GM10266 (cell line): ENCODE data around the gene PFN2.

Source experiments
- DNase-seq: peaks from one replicate; pipeline ENCODE4 v3.0.0; 2012; ENCODE audit errors: extremely low spot score
- TF ChIP-seq, protein P1 (sequence below): IDR thresholded peaks from 2 replicates; pipeline ENCODE4 v1.5.1; 2012; ENCODE audit warnings: mild to moderate bottlenecking, low read depth; ENCODE audit not compliant: control insufficient read depth, insufficient read depth; ENCODE audit errors: missing control alignments

The PFN2 gene

DNA sequence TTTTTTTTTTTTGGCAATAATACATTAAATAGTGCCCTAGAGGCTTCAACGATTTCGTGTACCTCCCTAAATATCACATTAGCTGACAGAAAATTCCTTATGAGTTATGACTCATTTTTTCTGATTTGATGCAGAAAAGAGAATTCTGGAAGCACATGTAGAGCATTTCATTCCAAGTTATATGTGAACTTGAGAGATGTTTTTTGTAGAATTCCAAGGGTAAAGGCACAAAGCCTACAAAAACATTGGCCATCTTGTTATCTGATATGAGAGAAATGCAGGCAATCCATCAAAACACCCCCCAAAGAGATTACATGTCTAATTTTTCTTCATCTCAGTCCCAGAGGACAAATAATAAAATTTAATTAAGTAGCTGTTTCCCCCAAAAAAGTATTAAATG, 6.7 kb upstream of the PFN2 start:
- no peak for DNase-seq
- TF ChIP-seq, protein P1, sequence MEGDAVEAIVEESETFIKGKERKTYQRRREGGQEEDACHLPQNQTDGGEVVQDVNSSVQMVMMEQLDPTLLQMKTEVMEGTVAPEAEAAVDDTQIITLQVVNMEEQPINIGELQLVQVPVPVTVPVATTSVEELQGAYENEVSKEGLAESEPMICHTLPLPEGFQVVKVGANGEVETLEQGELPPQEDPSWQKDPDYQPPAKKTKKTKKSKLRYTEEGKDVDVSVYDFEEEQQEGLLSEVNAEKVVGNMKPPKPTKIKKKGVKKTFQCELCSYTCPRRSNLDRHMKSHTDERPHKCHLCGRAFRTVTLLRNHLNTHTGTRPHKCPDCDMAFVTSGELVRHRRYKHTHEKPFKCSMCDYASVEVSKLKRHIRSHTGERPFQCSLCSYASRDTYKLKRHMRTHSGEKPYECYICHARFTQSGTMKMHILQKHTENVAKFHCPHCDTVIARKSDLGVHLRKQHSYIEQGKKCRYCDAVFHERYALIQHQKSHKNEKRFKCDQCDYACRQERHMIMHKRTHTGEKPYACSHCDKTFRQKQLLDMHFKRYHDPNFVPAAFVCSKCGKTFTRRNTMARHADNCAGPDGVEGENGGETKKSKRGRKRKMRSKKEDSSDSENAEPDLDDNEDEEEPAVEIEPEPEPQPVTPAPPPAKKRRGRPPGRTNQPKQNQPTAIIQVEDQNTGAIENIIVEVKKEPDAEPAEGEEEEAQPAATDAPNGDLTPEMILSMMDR, result no peak

DNA sequence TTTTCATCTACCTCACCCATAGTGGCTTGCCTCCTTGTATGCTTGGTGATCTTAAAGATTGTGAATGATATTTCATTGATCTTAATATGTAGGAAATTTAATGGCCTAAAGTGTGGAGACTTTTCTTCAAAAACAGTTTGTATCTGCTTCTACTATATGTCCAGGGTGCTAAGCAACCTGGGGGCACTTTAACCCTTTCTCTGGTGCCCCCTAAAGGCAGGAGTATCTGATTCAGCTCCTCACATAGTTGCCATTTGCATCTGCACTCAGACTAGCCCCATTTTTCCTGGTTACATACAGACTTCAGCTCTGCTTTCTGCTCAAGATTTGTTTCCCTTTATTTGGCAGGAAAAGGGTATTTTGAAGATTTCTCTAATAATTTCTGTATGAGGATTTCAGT, 5.2 kb upstream of the PFN2 start:
- peak; percentile 44 for DNase-seq
- TF ChIP-seq, protein P1, result peak; percentile 33

DNA sequence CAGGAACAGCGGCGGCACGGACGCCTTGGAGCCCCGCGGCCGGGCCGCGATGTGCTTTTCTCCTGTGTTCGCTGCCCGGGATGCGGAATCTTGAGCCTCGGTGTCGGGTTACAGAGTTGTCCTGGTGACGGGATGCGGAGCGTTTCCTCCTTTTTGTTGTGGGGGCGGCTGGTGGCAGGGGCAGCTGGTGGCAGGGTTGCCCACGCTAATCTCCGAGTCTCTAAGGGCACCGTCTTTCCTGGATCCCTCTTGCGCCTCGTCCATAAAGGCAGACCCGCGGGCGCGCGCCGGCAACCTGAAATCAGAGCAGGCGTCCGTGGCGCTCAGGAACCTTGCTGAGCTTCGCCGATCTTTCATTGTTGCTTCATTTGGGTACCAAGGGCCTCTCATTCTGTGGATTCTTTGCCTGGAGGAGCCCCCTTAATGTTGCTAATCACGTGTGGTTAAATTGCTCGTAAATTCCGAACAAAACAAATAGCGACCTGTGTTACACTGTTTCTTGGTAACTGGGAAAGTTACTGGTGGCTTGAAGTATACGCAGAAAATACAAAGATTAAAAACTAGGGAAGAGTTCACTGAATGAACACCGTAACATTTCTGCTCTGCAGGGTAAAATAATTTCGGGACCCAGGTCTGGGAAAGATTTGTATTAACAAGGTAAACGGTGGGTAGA, 844 bp upstream of the PFN2 start:
- peak; percentile 33 for DNase-seq

DNA sequence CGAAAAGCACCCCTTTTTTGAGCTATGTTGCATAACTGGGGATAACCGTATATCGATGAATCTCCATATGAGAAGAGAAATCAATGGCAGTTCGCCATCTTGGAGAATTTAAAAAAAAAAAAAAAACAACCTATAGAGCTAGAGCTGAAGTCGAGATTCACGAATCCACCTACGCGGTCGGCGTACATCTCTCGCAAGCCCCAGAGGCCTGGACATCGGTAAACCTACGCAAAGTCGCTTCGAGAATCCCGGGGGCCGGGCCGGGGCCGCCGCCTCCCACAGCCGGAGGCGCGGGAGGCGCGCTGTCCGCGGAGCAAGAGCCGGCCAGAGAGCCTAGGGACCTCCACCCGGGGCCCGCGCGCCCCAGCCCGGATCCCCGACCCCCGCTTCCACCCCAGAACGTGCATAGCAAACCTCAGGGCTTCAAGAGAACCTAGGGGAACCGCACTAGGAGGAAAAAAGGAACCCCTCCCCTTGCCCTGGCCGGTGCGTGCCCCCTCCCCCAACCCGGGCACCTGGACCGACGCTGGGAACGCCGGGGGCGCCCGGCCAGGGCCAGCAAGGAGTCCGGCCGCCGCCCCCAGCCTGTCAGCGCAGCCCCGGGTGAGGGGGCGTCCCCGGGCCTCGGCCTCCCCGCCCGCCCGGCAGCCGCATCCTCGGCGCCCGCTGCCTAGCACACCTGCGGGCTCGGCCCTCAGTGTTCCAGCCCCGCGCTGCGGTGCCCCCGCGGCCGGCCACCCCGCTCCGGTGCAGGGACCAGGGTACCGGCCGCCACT, 567 bp downstream of the PFN2 start:
- peak; percentile 82 for DNase-seq
- TF ChIP-seq, protein P1, result no peak

More for the DNA sequence above, 844 bp upstream of the PFN2 start:
- TF ChIP-seq, protein P1, result no peak

DNA sequence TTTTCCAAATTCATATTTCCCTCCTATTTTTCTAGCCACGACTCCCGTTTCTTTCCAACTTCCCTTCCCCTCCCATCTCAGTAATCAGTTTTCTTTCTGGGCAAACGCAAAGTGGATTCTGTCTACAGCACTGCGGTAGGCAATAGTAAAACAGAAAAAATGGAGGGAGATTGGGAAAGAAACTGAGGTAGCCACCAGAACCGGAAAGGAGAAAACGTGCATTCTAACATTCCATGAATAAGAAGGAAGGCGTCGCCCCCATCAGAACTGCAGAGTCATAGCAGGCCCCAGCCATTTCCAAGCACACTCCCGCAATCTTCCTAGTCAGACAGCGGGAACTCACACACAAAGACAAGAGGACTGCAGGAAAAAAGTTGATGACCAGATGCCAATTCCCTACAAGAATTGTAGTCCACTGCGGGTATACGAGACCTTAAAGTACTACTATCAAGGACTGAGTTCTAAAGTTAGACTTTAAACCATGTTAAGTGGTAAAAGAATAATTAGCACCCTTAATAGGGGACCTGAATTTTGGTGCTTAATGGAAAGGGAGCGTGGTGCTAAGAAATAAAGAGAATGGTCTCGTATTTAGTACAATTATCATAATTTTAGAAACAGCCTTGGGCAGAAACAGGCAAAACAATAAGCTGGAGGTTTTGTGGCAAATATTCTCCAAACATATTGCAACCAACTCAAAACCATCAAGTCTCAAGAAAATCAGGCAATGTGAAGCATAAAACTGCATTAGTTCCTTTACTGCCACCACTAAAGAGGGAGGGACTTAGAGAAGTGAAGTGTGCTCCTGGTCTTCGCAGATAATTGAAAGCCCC, 1.4 kb downstream of the PFN2 start:
- TF ChIP-seq, protein P1, result no peak
- no peak for DNase-seq

DNA sequence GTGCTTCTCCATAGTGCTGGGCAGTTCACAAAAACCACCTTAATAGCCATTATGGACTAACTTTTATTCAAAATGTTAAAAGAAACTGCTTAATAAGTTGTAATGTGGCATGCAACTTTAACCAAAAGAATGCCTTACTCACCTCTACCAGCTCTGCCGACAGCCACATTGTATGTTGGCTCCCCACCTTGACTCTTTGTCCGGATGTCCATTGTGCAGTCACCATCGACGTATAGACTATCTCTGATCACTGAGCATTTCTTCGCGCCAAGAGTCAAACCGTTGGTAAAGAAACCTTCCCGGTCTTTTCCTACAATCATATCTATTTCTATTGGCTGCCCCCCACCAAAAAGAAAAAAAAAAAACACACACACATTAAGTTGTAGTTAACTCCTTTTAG, 2.5 kb downstream of the PFN2 start:
- TF ChIP-seq, protein P1, result no peak
- DNase-seq, result no peak
